ENCODE results near the gene L2HGDH.

The L2HGDH gene

GRCh38 chr14:50249136-50249775 is 62.8 kb downstream of the L2HGDH start:
- TF ChIP-seq EZH2phosphoT487 (IDR thresholded peaks at IDR 0.05; ENCODE audit: borderline replicate concordance, low read length) (no peak), CTCF (IDR thresholded peaks at IDR 0.05; ENCODE audit: low read depth, low read length, poor library complexity, severe bottlenecking) (no peak)
- no peaks in the 10 kb centered on the region for H3F3A ChIP-seq (ENCODE audit: control insufficient read depth, insufficient read depth)
- H3K79me2 ChIP-seq (ENCODE audit: control insufficient read depth, low read length): no peaks in the 10 kb centered on the region
- no peaks in the 10 kb centered on the region for H3K27me3 ChIP-seq (ENCODE audit: control insufficient read depth, low read length)
- H4K20me1 ChIP-seq (ENCODE audit: control insufficient read depth, insufficient read depth, low read depth, low read length): no peaks in the 10 kb centered on the region
- no peak overlapping the region for H3K4me2 ChIP-seq (ENCODE audit: low read length)
- H3K4me1 ChIP-seq (ENCODE audit: control insufficient read depth, low read length): no peaks in the 10 kb centered on the region
- H3K4me3 ChIP-seq (ENCODE audit: low read length): no peak overlapping the region
- no peaks in the 10 kb centered on the region for H3K9me2 ChIP-seq (replicated peaks; ENCODE audit: control insufficient read depth, low read length)
- H3K36me3 ChIP-seq (ENCODE audit: control insufficient read depth, low read length): peaks cover 3% of the 10 kb centered on the region; the same call in 1 of the 2 replicates
- no peak overlapping the region for H3K27ac ChIP-seq (ENCODE audit: low read depth, low read length)
- H3K9me3 ChIP-seq (ENCODE audit: control insufficient read depth, insufficient read depth, low read length): no peaks in the 10 kb centered on the region

- TF ChIP-seq EZH2phosphoT487 (IDR thresholded peaks at IDR 0.05; ENCODE audit: borderline replicate concordance, low read length) (no peak), CTCF (IDR thresholded peaks at IDR 0.05; ENCODE audit: low read depth, low read length, poor library complexity, severe bottlenecking) (no peak)
- no peaks in the 10 kb centered on the region for H4K20me1 ChIP-seq (ENCODE audit: control insufficient read depth, insufficient read depth, low read depth, low read length)
- no peaks in the 10 kb centered on the region for H3K79me2 ChIP-seq (ENCODE audit: control insufficient read depth, low read length)
- no peaks in the 10 kb centered on the region for H3K27me3 ChIP-seq (ENCODE audit: control insufficient read depth, low read length)
- no peaks in the 10 kb centered on the region for H3K9me3 ChIP-seq (ENCODE audit: control insufficient read depth, insufficient read depth, low read length)
- H3K9me2 ChIP-seq (replicated peaks; ENCODE audit: control insufficient read depth, low read length): no peaks in the 10 kb centered on the region
- H3K4me1 ChIP-seq (ENCODE audit: control insufficient read depth, low read length): no peaks in the 10 kb centered on the region
- H3K4me3 ChIP-seq (ENCODE audit: low read length): no peak overlapping the region
- H3F3A ChIP-seq (ENCODE audit: control insufficient read depth, insufficient read depth): 0 out of 2 replicates have a peak, but pooled peaks cover 3% of the 10 kb centered on the region
- H3K36me3 ChIP-seq (ENCODE audit: control insufficient read depth, low read length): peaks cover 4% of the 10 kb centered on the region; the same call in 1 of the 2 replicates
- no peak overlapping the region for H3K4me2 ChIP-seq (ENCODE audit: low read length)
- H3K27ac ChIP-seq (ENCODE audit: low read depth, low read length): no peak overlapping the region
Observed at GRCh38 chr14:50247245-50247644, 64.8 kb downstream of the L2HGDH start.

GRCh38 chr14:50242566-50243310 is 69.3 kb downstream of the L2HGDH start:
- H3K79me2 ChIP-seq (ENCODE audit: control insufficient read depth, low read length): no peaks in the 10 kb centered on the region
- peaks cover 3% of the 10 kb centered on the region for H3K4me1 ChIP-seq (ENCODE audit: control insufficient read depth, low read length)
- H3K27ac ChIP-seq (ENCODE audit: low read depth, low read length): no peak overlapping the region
- H3K4me2 ChIP-seq (ENCODE audit: low read length): no peak overlapping the region
- no peaks in the 10 kb centered on the region for H3K9me3 ChIP-seq (ENCODE audit: control insufficient read depth, insufficient read depth, low read length)
- H3K4me3 ChIP-seq (ENCODE audit: low read length): no peak overlapping the region
- no peak for TF ChIP-seq CTCF (IDR thresholded peaks at IDR 0.05; ENCODE audit: low read depth, low read length, poor library complexity, severe bottlenecking)
- TF ChIP-seq EZH2phosphoT487 (IDR thresholded peaks at IDR 0.05; ENCODE audit: borderline replicate concordance, low read length): no peak
- 0 out of 2 replicates have a peak, but pooled peaks cover 4% of the 10 kb centered on the region for H3F3A ChIP-seq (ENCODE audit: control insufficient read depth, insufficient read depth)
- no peaks in the 10 kb centered on the region for H4K20me1 ChIP-seq (ENCODE audit: control insufficient read depth, insufficient read depth, low read depth, low read length)
- no peaks in the 10 kb centered on the region for H3K9me2 ChIP-seq (replicated peaks; ENCODE audit: control insufficient read depth, low read length)
- no peaks in the 10 kb centered on the region for H3K27me3 ChIP-seq (ENCODE audit: control insufficient read depth, low read length)
- peaks cover 4% of the 10 kb centered on the region; the same call in 1 of the 2 replicates for H3K36me3 ChIP-seq (ENCODE audit: control insufficient read depth, low read length)

Data from DOHH2 (cell line).